ENCODE measurements around the gene PRLHR.

The PRLHR gene

GRCh38 chr10:118586911-118587310 lies 8.5 kb downstream of the PRLHR start:
- no peak overlapping the region for H3K4me3 ChIP-seq (replicated peaks; ENCODE audit: low read depth, low read length)
- TF ChIP-seq CTCF (IDR thresholded peaks at IDR 0.05; ENCODE audit: insufficient read depth, low read length, poor library complexity, severe bottlenecking), result no peak
- H3K36me3 ChIP-seq (ENCODE audit: control insufficient read depth, insufficient read depth, low read length), result no peaks in the 10 kb centered on the region
- no peak for DNase-seq (ENCODE audit: extremely low read depth, insufficient read length)
- H3K27me3 ChIP-seq (replicated peaks; ENCODE audit: control insufficient read depth, insufficient read depth, low read length), result no peaks in the 10 kb centered on the region; the same call in 1 of the 2 replicates

GRCh38 chr10:118585794-118586193 lies 9.7 kb downstream of the PRLHR start:
- no peak for TF ChIP-seq CTCF (IDR thresholded peaks at IDR 0.05; ENCODE audit: insufficient read depth, low read length, poor library complexity, severe bottlenecking)
- no peak for DNase-seq (ENCODE audit: extremely low read depth, insufficient read length)
- H3K27me3 ChIP-seq (replicated peaks; ENCODE audit: control insufficient read depth, insufficient read depth, low read length), result no peaks in the 10 kb centered on the region; the same call in none of the 2 replicates
- no peaks in the 10 kb centered on the region for H3K36me3 ChIP-seq (ENCODE audit: control insufficient read depth, insufficient read depth, low read length)
- H3K4me3 ChIP-seq (replicated peaks; ENCODE audit: low read depth, low read length), result no peak overlapping the region

GRCh38 chr10:118585234-118585633 lies 10.2 kb downstream of the PRLHR start:
- H3K27me3 ChIP-seq (replicated peaks; ENCODE audit: control insufficient read depth, insufficient read depth, low read length), result no peaks in the 10 kb centered on the region; the same call in none of the 2 replicates
- no peak for TF ChIP-seq CTCF (IDR thresholded peaks at IDR 0.05; ENCODE audit: insufficient read depth, low read length, poor library complexity, severe bottlenecking)
- no peaks in the 10 kb centered on the region for H3K36me3 ChIP-seq (ENCODE audit: control insufficient read depth, insufficient read depth, low read length)
- no peak overlapping the region for H3K4me3 ChIP-seq (replicated peaks; ENCODE audit: low read depth, low read length)
- no peak for DNase-seq (ENCODE audit: extremely low read depth, insufficient read length)

GRCh38 chr10:118584181-118584954 lies 11.1 kb downstream of the PRLHR start:
- no peaks in the 10 kb centered on the region; the same call in none of the 2 replicates for H3K27me3 ChIP-seq (replicated peaks; ENCODE audit: control insufficient read depth, insufficient read depth, low read length)
- no peaks in the 10 kb centered on the region for H3K36me3 ChIP-seq (ENCODE audit: control insufficient read depth, insufficient read depth, low read length)
- TF ChIP-seq CTCF (IDR thresholded peaks at IDR 0.05; ENCODE audit: insufficient read depth, low read length, poor library complexity, severe bottlenecking), result no peak
- H3K4me3 ChIP-seq (replicated peaks; ENCODE audit: low read depth, low read length), result no peak overlapping the region
- no peak for DNase-seq (ENCODE audit: extremely low read depth, insufficient read length)

- no peak overlapping the region for H3K4me3 ChIP-seq (replicated peaks; ENCODE audit: low read depth, low read length)
- TF ChIP-seq CTCF (IDR thresholded peaks at IDR 0.05; ENCODE audit: insufficient read depth, low read length, poor library complexity, severe bottlenecking), result no peak
- no peak for DNase-seq (ENCODE audit: extremely low read depth, insufficient read length)
- no peaks in the 10 kb centered on the region; the same call in none of the 2 replicates for H3K27me3 ChIP-seq (replicated peaks; ENCODE audit: control insufficient read depth, insufficient read depth, low read length)
- no peaks in the 10 kb centered on the region for H3K36me3 ChIP-seq (ENCODE audit: control insufficient read depth, insufficient read depth, low read length)
Measured at GRCh38 chr10:118583611-118584010, 11.8 kb downstream of the PRLHR start.

All from GM06990 (cell line).